ENCODE measurements around the gene PMEPA1. TPM values are rescaled to one million over a fixed set of nuclear protein-coding genes. Genes with fewer than 3 reads are reported as not detected.

Gene PMEPA1
- total RNA-seq, 4 donors from 2014 or later = 3.3 to 5.5 (median 4.6) TPM

GRCh38 chr20:57651881-57652605 lies 57.8 kb downstream of the PMEPA1 start:
- Histone ChIP-seq H3K4me1 (peaks cover 0 to 5% (median 0%) of the 10 kb centered on the region in 4 donors), H3K4me3 (no peak overlapping the region), H3K36me3 (peaks cover 0 to 28% (median 0%) of the 10 kb centered on the region in 3 donors), H3K9me3 (no peaks in the 10 kb centered on the region), H3K27ac (no peak overlapping the region), H3K27me3 (no peaks in the 10 kb centered on the region)
- no peak for TF ChIP-seq POLR2A (IDR thresholded peaks at IDR 0.05)
- no peak for TF ChIP-seq CTCF (IDR thresholded peaks at IDR 0.05)
- DNase-seq = peak; percentile 9 to 43 (median 34)

- TF ChIP-seq POLR2A (IDR thresholded peaks at IDR 0.05) (no peak), CTCF (IDR thresholded peaks at IDR 0.05) (no peak)
- Histone ChIP-seq H3K27me3 (no peaks in the 10 kb centered on the region), H3K4me3 (no peak overlapping the region), H3K27ac (no peak overlapping the region), H3K4me1 (peaks cover 0 to 5% (median 0%) of the 10 kb centered on the region in 4 donors), H3K9me3 (peaks cover 0 to 2% (median 0%) of the 10 kb centered on the region in 4 donors), H3K36me3 (peaks cover 0 to 20% (median 0%) of the 10 kb centered on the region in 3 donors)
- peak; percentile 9 to 39 (median 19) for DNase-seq
These were observed 58.9 kb downstream of the PMEPA1 start for GRCh38 chr20:57650756-57651483.

GRCh38 chr20:57650266-57650665 lies 59.5 kb downstream of the PMEPA1 start:
- Histone ChIP-seq H3K36me3 (peaks cover 0 to 20% (median 0%) of the 10 kb centered on the region in 3 donors), H3K27ac (no peak overlapping the region), H3K4me1 (peaks cover 0 to 5% (median 0%) of the 10 kb centered on the region in 4 donors), H3K27me3 (no peaks in the 10 kb centered on the region), H3K9me3 (peaks cover 0 to 4% (median 0%) of the 10 kb centered on the region in 4 donors), H3K4me3 (no peak overlapping the region)
- peak in 1 of 3 donors; percentile 6 for DNase-seq
- TF ChIP-seq POLR2A (IDR thresholded peaks at IDR 0.05) (no peak), CTCF (IDR thresholded peaks at IDR 0.05) (no peak)

GRCh38 chr20:57649617-57650015 lies 60.2 kb downstream of the PMEPA1 start:
- DNase-seq = peak in 1 of 3 donors; percentile 7
- Histone ChIP-seq H3K9me3 (peaks cover 0 to 4% (median 0%) of the 10 kb centered on the region in 4 donors), H3K36me3 (peaks cover 0 to 20% (median 0%) of the 10 kb centered on the region in 3 donors)

More at GRCh38 chr20:57649617-57650015, 60.2 kb downstream of the PMEPA1 start:
- TF ChIP-seq CTCF (IDR thresholded peaks at IDR 0.05) (no peak), POLR2A (IDR thresholded peaks at IDR 0.05) (no peak)
- H3K4me1 ChIP-seq = peaks cover 0 to 4% (median 0%) of the 10 kb centered on the region in 4 donors
- H3K27ac ChIP-seq = no peak overlapping the region
- H3K27me3 ChIP-seq = no peaks in the 10 kb centered on the region
- H3K4me3 ChIP-seq = no peak overlapping the region

Data from Peyer's patch (tissue), 4 donors.